RWPE1 (cell line): ENCODE data around the gene RGL2.

Experiments used
- CTCF ChIA-PET: fragments of 350-600 bp; sonication (Branson Sonifier 250); formaldehyde crosslinking; extraction: SDS; loops from one replicate; lab custom pipeline; 2021; lab: Yijun Ruan, JAX
- POLR2A ChIA-PET: fragments of 400-600 bp; formaldehyde crosslinking; extraction: SDS; loops from one replicate; lab custom pipeline; 2020; ENCODE audit warnings: antibody characterized with exemption; ENCODE audit not compliant: low non-redundant PET; lab: Yijun Ruan, JAX
- DNase-seq: peaks from one replicate; pipeline ENCODE4 v3.0.0; 2012; ENCODE audit warnings: low spot score
- H3K27ac ChIP-seq: fragments of 450-650 bp; 2 replicates; pipeline ENCODE4 v1.5.1; 2017
- TF ChIP-seq, protein P1 (sequence below): fragments of 450-650 bp; conservative IDR thresholded peaks from 2 replicates; pipeline ENCODE4 v1.5.1; 2017; ENCODE audit warnings: low read depth, mild to moderate bottlenecking

Gene RGL2

DNA sequence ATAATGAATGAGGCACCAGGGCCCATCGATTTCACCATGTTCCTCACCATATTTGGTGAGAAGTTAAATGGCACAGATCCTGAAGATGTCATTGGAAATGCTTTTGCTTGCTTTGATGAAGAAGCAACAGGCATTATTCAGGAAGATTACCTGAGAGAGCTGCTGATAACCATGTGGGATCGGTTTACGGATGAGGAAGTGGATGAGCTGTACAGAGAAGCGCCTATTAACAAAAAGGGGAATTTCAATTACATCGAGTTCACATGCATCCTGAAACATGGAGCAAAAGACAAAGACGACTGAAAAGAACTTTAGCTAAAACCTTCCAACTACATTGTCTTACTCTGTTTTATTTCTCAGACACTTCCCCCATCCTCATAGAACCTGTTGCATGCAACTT, 40.5 kb upstream of the RGL2 start:
- ChIA-PET POLR2A (no interaction called here), CTCF (no interaction called here)
- no peak for DNase-seq
- TF ChIP-seq, protein P1, sequence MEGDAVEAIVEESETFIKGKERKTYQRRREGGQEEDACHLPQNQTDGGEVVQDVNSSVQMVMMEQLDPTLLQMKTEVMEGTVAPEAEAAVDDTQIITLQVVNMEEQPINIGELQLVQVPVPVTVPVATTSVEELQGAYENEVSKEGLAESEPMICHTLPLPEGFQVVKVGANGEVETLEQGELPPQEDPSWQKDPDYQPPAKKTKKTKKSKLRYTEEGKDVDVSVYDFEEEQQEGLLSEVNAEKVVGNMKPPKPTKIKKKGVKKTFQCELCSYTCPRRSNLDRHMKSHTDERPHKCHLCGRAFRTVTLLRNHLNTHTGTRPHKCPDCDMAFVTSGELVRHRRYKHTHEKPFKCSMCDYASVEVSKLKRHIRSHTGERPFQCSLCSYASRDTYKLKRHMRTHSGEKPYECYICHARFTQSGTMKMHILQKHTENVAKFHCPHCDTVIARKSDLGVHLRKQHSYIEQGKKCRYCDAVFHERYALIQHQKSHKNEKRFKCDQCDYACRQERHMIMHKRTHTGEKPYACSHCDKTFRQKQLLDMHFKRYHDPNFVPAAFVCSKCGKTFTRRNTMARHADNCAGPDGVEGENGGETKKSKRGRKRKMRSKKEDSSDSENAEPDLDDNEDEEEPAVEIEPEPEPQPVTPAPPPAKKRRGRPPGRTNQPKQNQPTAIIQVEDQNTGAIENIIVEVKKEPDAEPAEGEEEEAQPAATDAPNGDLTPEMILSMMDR: no peak
- H3K27ac ChIP-seq: no peak overlapping the region

DNA sequence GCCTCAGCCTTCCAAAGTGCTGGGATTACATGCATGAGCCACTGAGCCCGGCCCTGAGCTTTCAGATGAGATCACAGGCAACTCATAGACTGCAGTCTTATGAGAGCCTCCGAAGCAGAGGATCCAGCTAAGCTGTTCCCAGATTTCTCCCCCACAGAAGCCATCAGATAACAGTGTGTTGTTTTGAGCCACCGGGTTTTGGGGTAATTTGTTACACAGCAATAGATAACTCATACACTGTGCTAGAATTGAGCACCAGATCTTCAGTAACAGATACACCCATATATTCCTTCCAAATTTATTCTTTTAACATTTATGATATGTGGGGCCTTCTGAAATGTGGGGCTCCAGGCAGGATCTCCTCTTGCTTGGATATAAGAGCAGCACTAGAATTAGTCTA, 37.8 kb upstream of the RGL2 start:
- ChIA-PET CTCF (interaction anchor here (0.7 to 0.9 kb wide), 3 partner anchors 8 to 54 kb away, joined by 3 to 7 read pairs (median 3); no protein-coding TSS in a partner anchor), POLR2A (no interaction called here)
- no peak for DNase-seq
- no peak overlapping the region for H3K27ac ChIP-seq
- TF ChIP-seq, protein P1: no peak

DNA sequence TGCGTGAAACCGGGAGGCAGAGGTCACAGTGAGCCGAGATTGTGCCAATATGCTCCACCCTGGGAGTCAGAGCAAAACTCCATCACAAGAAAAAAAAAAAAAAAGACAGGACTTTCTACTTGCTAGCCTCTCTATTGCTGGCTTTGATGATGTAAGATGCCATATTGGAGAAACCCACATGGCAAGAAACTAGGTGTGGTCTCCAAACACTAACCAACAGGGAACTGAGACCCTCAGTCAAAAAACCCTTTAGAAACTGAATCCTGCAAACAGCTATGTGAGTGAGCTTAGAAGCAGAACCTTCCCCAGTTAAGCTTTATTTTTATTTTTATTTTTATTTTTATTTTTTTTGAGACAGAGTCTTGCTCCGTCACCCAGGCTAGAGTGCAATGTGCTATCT, 37.2 kb upstream of the RGL2 start:
- POLR2A ChIA-PET: no interaction called here
- TF ChIP-seq, protein P1: no peak
- CTCF ChIA-PET: interaction anchor here (0.8 to 0.9 kb wide), 2 partner anchors 9 to 55 kb away, joined by 3 to 7 read pairs; no protein-coding TSS in a partner anchor
- no peak for DNase-seq
- H3K27ac ChIP-seq: no peak overlapping the region

DNA sequence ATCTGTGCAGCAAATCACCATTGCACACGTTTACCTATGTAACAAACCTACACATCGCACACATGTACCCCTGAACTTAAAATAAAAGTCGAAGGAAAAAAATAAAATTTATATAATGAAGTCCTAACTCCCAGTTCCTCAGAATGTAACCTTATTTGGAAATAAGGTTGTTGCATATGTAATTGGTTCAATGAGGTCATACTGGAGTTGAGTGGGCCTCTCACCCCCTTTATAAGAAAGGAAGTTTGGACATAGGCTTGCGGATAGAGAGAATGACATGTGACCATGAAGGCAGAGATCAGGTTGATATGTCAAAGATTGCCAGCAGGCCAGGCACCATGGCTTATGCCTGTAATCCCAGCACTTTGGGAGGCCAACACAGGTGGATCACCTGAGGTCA, 34.9 kb upstream of the RGL2 start:
- TF ChIP-seq, protein P1: no peak
- ChIA-PET POLR2A (no interaction called here), CTCF (interaction anchor here (0.8 kb wide), 1 partner anchor 11 kb away, joined by 3 read pairs; no protein-coding TSS in a partner anchor)
- no peak for DNase-seq
- H3K27ac ChIP-seq: no peak overlapping the region

DNA sequence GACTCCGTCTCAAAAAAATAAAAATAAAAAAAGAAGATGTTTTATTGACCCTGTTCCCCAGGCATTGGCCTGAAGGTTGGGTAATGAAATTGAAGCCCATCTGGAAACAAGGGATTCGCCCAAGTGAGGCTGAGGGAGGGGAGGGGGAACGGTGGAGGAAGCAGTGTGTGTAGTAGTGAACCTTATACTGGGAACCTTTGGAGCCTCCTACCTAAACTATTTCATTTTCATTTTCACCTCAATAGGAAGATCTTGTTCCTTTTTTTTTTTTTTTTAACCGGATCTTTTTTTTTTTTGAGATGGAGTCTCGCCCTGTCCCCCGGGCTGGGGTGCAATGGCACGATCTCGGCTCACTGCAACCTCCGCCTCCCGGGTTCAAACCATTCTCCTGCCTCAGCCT, 32.0 kb upstream of the RGL2 start:
- POLR2A ChIA-PET: no interaction called here
- no peak overlapping the region for H3K27ac ChIP-seq
- DNase-seq: no peak
- CTCF ChIA-PET: no interaction called here
- TF ChIP-seq, protein P1: no peak

GRCh38 chr6:33329058-33329457, 30.3 kb upstream of the RGL2 start:
- no peak for DNase-seq
- POLR2A ChIA-PET: no interaction called here
- no peak overlapping the region for H3K27ac ChIP-seq
- TF ChIP-seq, protein P1: no peak
- CTCF ChIA-PET: interaction anchor here (0.5 to 0.7 kb wide), 2 partner anchors 16 to 55 kb away, joined by 3 read pairs; no protein-coding TSS in a partner anchor
